T follicular helper cell (primary cell): ENCODE measurements around the gene KRT14.
"Not testable (repeated sequence)": the region's sequence is repeated elsewhere in the genome, so short reads cannot be mapped to it uniquely, and the experiment has no call there.

ENCODE experiments used
- DNase-seq: peaks from one replicate; pipeline ENCODE4 v3.0.0-alpha.2; 2020; ENCODE audit warnings: low read depth

KRT14 gene

DNA sequence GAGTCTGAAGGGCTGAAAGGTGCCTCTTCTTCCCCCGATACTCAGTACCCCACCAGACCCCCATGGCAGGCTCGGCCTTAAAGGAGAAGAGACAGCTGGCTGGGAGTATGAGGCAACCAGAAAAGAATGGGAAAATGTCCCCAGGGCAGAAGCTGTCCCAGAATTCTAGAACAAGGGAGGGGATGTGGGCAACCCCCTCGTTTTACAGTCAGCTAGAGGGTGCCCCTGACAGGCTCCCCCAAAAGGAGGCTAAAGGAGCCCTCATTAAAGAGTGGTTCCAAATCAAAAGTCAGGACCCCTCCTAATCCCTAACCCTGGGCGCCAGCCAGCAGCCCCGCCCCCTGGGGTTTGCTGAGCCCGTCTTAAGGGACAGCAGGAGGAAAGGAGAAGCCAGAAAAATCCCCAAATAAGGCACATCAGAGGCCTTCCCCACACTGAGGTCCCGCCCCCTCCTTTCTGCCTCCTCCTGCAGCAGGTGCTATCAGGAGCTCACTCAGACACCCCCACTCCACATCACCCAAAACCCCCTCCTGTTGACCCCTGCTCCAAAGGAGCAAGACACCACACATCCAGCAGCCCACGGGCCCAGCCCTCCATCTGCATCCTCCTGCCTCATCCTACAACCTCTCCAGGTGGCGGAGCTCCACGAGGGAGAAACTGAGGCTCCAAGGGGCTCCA, 36.6 kb upstream of the KRT14 start:
- DNase-seq = not testable (repeated sequence)

- not testable (repeated sequence) for DNase-seq
These were observed 35.9 kb upstream of the KRT14 start for GRCh38 chr17:41622340-41623183.

- no peak for DNase-seq
These were observed 35.2 kb upstream of the KRT14 start for GRCh38 chr17:41621916-41622315.

- not testable (repeated sequence) for DNase-seq
These were observed 34.7 kb upstream of the KRT14 start for GRCh38 chr17:41621435-41621817.

- DNase-seq = no peak
These were observed 34.1 kb upstream of the KRT14 start for GRCh38 chr17:41620583-41621434.

DNA sequence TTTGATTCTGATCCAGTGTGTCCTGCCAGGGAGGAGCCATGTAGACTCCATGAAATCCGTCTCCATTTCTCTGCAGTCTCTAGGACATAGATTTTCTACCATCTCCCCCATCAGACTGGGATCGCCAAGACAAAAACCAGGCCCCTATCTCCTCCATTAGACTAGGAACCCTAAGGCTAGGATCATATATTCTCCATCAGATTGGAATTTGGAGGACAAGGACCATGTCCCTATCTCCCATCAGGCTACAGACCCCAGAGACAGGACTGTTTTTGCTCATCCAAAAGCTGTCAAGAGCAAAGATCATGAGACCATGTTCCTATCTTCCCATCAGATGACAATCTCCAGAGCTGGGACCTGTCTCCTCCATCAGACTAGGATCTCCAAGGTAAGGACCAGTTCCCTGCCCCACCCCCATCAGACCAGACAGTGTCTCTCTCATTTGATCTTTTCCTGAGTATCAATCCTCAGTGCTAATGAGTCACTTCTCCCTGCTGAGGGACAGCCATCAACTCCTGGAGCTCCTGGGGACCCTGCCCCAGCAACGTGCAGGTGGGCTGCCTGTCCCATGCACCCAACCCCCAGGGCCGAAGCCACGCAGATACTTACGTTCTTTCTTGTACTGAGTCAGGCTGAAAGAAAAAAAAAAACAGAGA, 33.4 kb upstream of the KRT14 start:
- not testable (repeated sequence) for DNase-seq

DNA sequence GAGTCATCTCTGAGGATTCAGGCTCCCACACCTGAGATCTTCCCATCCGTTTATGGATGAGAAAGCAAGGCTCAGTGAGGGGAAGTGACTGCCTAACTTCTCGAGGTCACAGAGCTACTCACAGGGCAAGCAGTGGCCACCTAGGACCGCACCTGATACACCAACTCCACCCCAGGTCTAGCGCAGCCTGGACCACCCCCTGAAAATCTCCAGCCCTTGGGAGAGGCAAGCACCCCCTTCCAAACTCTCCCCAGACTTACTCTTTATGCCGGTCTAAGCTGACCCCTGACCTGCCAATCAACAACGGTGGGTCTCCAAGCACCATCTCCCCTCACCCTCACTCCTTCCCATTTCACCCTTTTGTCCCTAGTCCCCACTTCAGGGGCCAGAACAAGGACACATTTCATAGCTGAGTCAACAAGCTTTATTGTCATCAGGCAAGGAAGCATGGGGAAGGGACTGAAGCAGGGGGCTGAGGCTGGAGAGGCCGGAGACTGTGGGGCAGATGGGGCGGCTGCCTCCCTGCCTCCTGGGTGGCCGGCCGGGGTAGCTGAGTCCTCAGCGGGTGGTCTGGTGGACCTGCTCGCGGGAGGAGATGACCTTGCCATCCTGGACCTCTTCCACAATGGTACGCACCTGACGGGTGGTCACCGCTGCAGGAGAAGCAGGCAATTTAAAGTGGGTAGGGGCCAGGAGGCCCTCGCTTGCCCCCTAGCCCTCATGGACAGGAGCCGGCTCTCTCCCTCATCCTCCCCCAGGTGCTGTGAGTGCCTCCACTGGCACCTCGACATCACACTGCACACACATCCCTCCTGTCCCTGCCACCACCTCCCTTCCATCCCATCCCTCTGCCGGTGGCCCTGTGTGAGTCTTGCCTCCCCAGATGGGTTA, 32.6 kb upstream of the KRT14 start:
- DNase-seq = no peak

GRCh38 chr17:41618341-41619035, 31.8 kb upstream of the KRT14 start:
- no peak for DNase-seq

GRCh38 chr17:41617698-41618097, 31.0 kb upstream of the KRT14 start:
- DNase-seq = no peak

GRCh38 chr17:41617136-41617535, 30.4 kb upstream of the KRT14 start:
- DNase-seq = no peak

DNA sequence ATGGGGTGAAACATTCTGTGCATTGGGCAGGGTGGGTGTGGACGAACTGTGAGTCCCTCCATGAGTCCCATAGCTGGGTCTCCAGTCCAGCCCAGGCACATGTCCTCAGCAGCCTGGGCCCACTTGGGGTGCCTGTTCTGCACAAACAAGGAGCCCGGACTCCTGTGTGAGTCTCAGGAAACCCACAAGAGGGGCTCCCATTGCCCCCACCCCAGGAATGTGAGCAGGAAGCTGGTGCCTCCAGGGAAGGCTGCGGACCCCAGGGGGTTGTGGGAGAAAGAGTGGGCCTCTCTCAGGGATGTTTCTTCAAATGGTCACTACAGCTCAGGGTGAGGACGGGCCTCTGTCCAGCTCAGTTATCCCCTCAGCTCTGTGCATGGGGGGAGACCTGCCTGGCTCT, 29.8 kb upstream of the KRT14 start:
- not testable (repeated sequence) for DNase-seq

DNA sequence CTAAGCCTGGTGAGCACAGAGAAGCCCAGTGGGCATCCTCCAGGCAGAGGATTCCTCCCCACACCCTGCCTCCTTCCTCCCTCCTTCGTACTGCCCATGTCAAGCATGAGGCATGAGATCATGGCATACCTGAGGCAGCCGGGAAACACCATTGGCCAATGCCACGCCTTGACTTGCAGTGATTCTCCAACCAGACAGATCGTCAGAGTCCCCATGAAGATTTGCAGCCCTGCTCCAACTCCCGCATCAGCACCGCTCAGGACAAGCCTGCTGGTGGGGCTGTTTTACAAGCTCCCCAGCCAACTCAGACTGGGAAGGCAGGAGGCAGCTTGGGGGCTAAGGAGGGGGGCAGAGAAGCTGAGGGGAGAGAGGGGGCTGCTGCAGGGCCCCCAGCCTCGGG, 28.8 kb upstream of the KRT14 start:
- DNase-seq = no peak

DNA sequence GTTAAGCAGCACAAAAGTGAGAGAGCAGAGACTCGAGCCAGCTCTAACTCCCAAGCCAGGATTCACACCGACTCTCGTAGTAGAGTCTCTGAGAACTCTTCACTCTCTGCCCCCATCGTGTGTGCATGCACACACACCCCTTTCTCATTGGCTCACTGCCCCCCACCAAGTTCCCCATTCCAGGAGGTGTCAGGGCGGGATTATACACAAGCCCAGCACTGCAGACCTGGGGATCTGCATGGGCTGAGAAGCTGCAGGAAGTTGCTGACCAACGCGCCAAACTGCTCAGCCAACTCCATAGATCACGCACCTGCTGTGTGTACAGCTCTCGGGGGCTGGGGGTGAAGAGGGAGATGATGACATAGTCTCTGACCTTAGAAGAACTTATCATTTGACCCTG, 28.1 kb upstream of the KRT14 start:
- DNase-seq = not testable (repeated sequence)

DNA sequence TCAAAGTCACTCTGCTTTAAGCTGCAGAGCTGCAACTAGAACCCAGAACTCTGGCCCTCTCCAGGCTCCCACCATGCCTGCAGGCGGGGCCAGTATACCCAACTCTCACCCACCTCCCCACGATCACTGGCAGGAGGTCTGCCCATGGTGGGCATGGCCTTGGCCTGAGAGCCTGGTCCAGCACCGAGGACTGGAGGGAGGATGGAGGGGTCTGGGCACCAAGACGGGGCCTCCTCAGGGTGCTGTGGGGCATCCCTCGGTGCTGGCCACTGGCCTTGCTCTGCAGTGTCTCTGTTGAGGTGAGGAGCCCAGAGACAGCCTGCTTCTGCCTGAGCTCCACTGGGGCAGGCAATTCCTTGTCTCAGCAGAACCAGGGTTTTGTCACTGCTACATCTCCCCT, 27.4 kb upstream of the KRT14 start:
- no peak for DNase-seq

DNA sequence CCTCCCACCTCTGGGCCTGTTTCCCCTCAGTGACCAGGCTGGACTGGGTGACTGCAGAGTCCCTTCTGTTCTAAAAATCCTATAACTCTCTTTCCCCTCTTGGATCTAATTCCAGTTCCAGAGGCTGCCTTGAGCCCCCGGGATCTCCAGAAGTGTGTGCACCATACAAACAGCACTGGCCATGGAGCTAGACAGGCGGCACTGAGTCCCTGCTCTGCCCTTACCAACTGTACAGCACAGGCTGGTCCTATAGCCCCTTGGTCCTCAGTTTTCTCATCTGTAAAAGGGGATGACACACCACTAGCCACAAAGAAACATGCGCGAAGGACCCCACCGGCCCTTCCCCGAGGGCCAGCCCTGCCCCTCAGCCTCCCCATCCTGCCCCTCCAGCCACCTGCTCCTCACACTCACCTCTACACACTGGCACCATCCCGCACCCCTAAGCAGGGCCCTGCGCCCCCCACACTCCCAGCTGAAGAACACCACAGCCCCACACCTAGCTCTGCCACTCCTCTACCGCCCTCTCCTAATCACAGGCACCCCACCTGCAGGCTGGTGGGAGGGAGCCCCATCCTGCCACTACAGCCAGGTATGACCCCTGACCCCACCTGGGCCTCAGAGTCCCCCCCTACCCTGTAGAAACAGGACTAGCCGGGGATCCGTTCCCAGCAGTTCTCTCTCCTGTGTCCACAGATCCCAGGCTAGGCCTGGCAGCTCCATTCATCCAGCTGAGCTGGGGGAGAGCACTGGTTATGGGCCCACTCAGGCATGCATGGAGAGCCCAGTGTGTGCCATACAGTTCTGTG, 26.8 kb upstream of the KRT14 start:
- DNase-seq = no peak

DNA sequence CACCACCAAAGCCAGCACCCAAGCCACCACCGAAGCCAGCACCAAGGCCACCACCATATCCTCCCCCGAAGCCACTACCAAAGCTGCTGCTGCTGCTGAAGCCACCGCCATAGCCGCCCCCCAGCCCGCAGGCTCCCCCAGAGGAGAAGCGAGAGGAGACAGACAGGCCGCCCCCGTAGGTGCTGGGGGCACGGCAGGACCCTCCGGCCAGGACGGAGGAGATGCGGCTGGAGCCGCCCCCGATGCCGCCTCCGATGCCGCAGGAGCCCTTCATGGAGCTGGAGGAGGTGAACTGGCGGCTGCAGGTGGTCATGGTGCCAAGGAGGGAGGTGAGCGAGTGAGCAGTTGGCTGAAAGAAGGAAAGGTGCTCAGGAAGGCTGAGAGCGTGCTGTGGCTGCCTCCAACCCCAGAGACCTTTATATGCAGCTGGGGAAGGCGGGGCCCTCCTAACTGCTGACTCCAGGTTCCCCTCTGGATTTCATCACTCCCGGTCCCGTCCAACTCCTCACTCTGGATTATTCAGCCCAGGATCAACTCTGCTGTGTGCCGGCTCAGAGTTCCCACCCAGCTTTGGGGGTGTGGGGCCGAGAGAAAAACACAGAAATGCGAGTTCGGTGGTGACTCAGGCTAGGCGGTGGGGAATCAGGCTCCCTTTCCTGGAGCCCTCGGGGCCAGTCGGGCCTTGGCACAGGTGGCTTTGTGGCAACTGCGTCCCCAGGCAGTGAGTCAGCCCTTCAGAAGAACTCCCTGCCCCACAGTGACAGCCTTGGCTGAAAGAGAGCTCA, 25.9 kb upstream of the KRT14 start, which contains the start of gene KRT16:
Gene KRT16, minus strand, starts transcription at position 392 of the 785 bp plus-strand sequence. Its CDS starts 79 bp downstream, at position 313.
- not testable (repeated sequence) for DNase-seq

DNA sequence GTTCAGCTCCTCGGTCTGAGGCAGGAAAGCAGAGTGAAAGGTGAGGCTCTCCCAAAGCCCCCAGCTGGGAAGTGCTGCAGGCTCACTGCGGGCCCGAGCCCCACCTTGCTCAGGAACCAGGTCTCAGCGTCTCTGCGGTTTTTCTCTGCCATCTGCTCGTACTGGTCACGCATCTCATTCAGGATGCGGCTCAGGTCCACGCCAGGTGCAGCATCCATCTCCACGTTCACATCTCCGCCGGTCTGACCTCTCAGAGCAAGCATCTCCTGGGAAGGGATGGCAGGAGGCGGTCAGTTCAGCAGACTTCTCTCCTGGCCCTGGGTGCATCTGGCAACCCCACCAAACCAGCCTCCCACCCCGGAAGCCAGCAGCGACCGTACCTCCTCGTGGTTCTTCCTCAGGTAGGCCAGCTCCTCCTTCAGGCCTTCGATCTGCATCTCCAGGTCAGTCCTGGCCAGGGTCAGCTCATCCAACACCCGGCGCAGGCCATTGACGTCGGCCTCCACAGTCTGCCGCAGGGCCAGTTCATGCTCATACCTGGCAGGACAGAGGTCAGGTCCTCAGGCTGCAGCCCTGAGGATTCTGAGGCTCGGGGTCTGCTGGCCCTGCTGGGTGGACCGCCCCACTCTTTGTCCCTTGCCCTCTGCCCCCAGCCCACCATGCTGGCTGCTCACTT, 24.4 kb upstream of the KRT14 start:
- DNase-seq = no peak

DNA sequence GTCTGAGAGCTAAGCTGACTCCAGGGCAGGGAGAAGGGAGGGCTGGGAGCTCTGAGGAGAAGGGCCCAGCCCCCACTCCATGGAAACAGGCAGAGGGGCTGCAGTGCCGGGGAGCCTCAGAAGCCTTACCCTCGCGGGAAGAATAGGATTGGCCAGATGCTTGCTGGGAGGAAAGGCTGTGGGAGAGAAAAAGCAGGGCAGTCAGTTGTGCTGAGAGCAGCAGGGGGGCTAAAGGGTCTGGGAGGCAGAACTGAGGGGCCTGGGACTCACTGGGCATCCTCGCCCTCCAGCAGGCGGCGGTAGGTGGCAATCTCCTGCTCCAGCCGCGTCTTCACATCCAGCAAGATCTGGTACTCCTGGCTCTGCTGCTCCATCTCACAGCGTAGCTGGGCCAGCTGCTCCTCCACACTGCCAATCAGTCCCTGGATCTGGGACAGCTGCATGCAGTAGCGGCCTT, 23.4 kb upstream of the KRT14 start:
- not testable (repeated sequence) for DNase-seq
